HG03469 (cell line): ENCODE results near the gene CHDH.

ENCODE experiments used
- ATAC-seq: cut with Tn5 transposase; IDR thresholded peaks from one replicate; pipeline ENCODE4 v1.9.1; 2021; ENCODE audit warnings: mild to moderate bottlenecking, moderate library complexity, moderate number of reproducible peaks; ENCODE audit not compliant: unreplicated experiment

Gene CHDH

GRCh38 chr3:53824795-53825194, 21.4 kb downstream of the CHDH start:
- no peak for ATAC-seq

DNA sequence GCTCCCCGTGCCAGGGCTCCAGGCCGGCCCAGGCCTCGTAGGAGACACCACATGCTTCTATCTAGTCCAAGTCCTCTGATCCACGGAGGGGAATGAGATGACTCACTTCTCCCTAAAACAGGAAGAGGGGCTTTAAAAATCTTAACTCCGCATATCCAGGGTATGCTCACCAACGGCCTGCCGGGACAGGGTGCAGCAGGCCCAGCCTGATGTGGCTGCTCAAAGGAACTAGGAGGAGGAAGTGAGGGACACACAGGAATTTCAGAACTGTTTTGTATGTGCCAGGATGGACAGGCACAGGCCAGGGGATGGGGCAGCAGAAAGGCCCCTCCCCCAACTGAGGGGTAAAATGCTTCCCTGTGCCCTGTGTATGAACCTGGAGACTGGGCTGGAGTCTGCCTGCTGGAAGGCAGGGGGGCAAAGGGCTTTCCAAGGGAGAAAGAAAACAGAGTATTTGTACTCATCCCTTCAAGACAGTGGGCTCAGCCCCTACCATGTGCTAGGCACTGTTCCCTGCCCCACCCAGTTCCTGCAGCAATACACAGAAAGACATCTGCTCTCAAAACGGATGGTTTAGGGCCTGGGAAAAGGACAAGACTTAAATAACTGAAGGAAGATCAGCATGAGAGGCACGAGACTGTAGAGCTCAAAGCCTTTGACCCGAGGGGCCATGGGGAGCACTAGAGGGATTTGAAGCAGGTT, 22.1 kb downstream of the CHDH start:
- no peak for ATAC-seq

DNA sequence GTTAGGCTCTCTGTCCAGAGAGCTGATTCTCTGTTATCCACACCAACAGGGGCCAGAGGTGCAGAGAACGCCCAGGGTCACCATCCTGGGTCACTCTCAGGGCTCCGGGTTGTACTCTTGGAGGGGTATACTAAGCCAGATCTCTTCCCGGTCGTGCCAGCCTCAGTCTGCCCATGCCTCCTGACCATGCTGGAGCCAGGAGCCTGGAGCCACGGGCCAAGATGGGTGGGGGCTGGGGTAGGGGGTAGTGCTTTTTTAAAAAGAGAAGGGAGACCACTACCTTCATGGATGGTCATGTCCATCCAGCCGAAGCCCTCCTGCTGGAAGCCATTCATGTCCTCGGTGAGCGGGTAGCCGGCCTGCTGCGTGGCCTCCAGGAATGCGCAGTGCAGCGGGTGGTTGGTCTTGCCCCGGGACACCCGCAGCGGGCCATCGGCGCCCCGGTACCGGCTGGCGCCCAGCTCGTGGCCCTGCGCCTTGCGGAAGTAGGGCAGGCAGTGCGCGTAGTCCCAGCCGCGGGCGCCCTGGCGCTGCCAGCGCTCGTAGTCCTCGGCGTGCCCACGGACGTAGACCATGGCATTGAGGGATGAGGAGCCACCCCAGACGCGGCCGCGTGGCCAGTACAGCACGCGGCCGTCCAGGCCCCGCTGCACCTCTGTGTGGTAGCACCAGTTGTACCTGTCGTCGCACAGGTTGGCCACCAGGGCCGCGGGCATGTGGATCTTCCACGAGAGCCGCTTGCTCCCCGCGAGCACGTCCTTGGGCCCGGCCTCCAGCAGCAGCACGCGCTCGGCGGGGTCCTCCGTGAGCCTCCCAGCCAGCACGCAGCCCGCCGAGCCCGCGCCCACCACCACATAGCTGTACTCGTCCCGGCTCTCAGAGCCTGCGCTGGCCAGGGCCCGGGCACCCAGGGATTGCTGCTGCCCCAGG, 22.9 kb downstream of the CHDH start:
- ATAC-seq: no peak

DNA sequence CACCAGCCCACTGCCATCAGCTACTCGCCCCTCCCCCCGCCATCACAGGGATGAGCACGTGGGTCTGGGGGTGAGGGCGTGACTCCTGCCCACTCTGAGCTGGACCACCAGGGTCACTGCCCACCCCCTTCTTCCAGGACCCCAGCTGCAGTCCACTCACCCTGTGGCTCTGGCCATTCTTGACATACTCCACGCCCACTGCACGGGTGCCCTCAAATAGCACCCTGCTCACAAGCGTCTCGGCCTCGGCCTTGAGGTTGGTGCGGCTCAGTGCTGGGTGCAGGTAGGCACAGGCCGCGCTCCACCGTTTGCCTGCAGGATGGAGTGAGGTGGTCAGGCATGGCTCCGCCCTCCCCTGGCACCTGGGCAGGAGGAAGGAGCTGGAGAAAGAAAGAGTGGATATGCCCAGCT, 23.9 kb downstream of the CHDH start:
- ATAC-seq: no peak

- no peak for ATAC-seq
These were observed 24.5 kb downstream of the CHDH start for GRCh38 chr3:53821631-53822121.

- ATAC-seq: no peak
These were observed 25.3 kb downstream of the CHDH start for GRCh38 chr3:53820756-53821580.

- ATAC-seq: no peak
These were observed 26.1 kb downstream of the CHDH start for GRCh38 chr3:53820084-53820483.

DNA sequence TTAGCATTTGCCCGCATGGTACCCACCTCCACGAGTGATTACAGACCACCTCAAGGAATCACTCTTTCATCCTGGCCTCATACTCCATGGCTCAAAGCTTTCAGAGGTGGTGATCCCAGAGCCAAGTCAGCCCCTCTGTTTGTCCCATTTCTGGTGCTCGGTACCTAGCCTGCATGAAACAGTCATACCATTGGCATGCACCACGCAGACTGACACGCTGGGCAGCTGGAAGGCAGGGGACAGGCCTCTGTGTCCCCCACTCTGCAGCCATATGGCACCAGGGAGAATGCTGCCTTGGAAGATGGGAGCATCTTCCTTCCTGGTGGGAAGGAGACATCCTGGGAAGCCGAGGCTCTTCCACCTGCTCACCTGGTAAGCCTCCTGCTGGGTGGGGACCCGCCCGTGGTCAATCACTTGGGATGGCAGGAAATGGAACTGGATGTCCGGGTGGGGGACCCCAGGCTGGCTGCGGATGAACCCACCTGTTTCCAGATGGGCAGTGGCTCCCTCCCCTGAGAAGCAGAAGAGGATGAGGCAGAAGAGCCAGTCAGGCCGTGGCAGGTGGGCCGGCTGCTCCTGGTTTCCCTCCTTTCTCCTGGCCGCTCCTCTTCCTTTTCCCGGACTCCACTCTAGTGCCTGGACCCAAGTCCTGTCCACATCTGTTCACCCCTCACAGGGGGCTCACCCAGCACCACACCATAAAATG, 26.9 kb downstream of the CHDH start:
- ATAC-seq: no peak

- ATAC-seq: no peak
These were observed 27.7 kb downstream of the CHDH start for GRCh38 chr3:53818221-53819162.

GRCh38 chr3:53817809-53818208, 28.4 kb downstream of the CHDH start:
- no peak for ATAC-seq

- ATAC-seq: no peak
These were observed 29.0 kb downstream of the CHDH start for GRCh38 chr3:53817211-53817610.

DNA sequence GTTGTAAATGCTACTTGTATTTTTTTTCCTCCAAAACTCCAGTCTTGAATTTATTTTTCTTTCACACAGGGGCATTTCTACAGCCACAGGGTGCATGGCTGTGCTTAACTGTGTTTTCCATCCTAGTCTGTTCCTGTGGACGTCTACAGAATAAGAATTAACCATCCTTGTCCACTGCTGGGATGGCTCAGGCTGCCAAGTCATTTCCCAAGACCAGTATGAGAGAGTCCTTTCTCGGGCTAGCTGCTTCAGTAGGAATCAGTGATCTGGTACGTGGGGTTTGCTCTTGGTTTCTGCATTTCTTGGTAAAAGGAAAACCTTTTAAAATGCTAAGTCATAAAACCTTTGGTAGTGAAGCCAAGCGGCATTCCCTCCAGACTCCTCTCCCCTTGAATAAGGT, 29.8 kb downstream of the CHDH start:
- no peak for ATAC-seq

DNA sequence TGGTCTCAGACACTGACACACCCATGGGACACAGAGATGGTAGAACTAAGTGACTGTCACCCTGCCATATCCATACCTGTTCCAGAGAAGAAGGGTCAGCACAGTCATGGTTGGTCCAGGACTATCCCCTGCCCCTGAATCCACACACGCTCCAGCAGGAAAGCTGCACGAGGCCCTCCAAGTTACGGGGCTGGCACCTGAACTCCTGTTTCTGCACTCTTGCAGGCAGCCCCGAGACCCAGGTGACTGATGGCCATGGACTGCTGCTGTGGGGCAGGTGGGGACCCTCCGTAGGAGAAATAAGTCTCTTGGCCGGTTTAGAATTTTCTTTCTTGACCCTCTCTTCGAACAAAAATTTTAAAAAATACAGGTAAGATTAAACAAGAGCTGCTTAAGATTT, 30.6 kb downstream of the CHDH start:
- ATAC-seq: no peak

DNA sequence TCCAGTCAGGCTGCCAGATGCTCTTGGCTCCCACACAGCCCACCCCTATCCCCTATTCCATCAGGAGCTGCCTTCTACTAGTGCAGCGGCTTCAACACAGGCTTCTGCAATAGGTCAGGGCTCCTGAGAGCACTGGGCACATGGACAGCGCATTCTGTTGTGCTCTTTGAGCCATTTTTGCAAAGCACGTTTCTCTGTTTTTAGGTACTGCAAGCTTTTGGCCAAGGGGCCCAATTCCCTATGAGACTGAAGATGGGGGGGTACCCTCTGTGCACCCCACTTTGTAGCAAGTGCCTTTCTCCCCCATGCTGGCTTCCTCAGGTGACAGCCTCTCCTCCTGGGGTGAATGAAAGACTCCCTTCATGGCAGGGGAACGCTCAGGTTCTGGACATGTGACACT, 31.2 kb downstream of the CHDH start:
- ATAC-seq: no peak

- ATAC-seq: no peak
These were observed 32.3 kb downstream of the CHDH start for GRCh38 chr3:53813876-53814275.

DNA sequence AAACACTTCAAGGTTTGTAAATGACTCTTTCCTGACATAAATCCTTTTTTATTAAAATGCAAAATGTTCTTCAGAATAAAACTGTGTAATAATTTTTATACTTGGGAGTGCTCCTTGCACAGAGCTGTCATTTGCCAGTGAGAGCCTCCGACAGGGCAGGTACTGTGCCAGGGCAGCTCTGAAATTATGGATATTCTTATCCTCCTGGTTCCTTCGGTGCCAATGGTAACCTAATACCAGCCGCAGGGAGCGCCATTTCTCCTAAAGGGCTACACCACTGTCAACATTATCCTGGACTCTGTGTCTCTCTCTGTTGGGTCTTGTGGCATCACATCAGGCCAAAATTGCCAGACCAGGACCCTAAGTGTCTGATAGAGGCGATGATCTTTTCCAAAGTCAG, 33.0 kb downstream of the CHDH start:
- ATAC-seq: no peak

- no peak for ATAC-seq
These were observed 33.8 kb downstream of the CHDH start for GRCh38 chr3:53812434-53812833.

GRCh38 chr3:53811143-53811927, 34.9 kb downstream of the CHDH start:
- no peak for ATAC-seq
